ENCODE measurements around the gene LIPC.
A peak's percentile ranks its signal among the peaks of the same experiment; 100 is the strongest.

The LIPC gene

DNA sequence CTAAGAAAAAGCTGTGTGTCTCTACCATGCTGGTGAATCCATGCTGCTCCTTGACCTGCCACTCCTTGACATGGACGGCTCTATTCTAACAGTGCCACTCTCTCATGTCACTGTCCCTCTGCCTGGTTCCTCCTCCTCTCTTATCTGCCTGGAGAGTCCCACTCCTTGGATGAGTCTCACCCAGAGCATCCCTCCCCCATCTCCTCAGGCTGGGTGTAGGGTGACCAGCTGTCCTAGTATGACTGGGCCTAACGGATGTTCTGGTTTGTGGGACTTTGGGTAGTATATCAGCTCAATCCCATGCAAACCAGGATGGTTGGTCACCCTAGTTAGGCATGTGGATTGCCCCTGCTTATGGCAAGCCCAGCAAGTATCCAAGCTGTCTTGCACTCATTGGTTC, 54.3 kb downstream of the LIPC start:
- FAIRE-seq (no peak), DNase-seq (ENCODE audit: insufficient read length, low spot score) (no peak)

DNA sequence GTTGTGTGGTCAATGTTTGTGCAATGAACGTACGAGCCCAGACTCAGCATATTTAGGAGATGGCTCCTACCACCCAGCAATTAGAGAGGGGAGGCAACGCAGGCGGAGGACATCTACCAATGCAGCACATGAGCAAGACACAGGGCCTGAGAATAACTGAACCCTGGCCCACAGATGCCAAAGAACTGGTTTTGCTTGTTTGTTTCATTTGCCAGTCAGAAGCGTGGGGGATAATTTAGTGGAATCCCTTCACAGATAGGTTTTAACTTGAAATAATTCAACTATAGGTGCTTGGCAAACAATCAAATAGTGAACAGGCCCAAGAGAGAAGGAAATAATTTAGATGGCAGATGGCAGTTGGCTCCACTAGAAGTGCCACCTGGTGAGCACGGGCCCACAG, 54.8 kb downstream of the LIPC start:
- TF ChIP-seq, protein P1, sequence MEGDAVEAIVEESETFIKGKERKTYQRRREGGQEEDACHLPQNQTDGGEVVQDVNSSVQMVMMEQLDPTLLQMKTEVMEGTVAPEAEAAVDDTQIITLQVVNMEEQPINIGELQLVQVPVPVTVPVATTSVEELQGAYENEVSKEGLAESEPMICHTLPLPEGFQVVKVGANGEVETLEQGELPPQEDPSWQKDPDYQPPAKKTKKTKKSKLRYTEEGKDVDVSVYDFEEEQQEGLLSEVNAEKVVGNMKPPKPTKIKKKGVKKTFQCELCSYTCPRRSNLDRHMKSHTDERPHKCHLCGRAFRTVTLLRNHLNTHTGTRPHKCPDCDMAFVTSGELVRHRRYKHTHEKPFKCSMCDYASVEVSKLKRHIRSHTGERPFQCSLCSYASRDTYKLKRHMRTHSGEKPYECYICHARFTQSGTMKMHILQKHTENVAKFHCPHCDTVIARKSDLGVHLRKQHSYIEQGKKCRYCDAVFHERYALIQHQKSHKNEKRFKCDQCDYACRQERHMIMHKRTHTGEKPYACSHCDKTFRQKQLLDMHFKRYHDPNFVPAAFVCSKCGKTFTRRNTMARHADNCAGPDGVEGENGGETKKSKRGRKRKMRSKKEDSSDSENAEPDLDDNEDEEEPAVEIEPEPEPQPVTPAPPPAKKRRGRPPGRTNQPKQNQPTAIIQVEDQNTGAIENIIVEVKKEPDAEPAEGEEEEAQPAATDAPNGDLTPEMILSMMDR (IDR thresholded peaks at IDR 0.05; ENCODE audit: insufficient read depth, missing control alignments), result no peak
- no peak for FAIRE-seq
- no peak for DNase-seq (ENCODE audit: insufficient read length, low spot score)

More for the DNA sequence above, 54.3 kb downstream of the LIPC start:
- TF ChIP-seq, protein P1 (IDR thresholded peaks at IDR 0.05; ENCODE audit: insufficient read depth, missing control alignments), result no peak

DNA sequence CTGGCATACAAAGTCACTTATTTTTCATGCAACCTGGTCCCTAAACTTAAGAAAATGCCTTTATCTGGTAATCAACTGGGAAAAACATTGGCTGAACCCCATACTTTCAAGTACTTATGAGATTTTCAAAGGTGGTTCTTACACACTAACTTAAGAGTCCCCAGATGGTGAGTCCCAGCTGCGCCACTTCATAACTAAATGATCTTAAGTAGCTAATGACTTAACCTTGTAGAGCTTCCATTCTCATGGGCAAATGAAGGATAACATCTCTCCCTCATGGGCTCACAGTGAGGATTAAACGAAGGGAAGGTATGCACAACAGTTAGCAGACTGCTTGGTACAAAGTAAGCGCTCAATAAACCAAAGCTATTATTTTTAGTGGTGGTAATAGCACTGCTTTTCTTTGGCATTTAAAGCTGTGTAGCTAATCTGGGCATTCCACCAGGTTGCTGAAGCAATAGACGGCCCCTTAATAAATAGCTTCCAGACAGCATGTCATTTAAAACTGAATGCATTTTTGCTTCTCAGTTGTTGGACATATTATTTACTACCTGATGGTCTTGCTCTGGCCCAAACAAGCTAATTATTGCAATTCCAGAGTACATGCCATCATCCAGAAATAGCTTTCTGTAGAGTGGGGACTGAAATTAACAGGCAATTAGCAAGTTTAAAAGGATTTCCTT, 55.4 kb downstream of the LIPC start:
- FAIRE-seq (peak; percentile 92), DNase-seq (ENCODE audit: insufficient read length, low spot score) (peak; percentile 37)
- TF ChIP-seq, protein P1 (IDR thresholded peaks at IDR 0.05; ENCODE audit: insufficient read depth, missing control alignments), result no peak

DNA sequence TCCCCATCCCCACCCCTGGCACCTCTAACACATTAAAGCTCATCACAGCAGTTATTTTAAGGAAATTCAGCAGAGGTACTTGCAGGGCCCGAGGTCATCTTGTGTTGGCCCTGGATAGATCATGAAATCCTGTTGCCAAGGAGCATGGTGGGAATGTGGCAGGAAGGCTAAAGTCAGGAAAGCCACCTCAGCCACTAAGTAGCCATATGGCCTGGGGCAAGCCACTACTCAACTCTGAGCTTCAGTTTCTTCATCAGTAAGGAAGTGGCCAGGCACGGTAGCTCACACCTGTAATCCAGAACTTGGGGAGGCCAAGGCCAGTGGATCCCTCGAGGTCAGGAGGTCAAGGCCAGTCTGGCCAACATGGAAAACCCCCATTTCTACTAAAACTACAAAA, 55.9 kb downstream of the LIPC start:
- TF ChIP-seq, protein P1 (IDR thresholded peaks at IDR 0.05; ENCODE audit: insufficient read depth, missing control alignments), result no peak
- no peak for FAIRE-seq
- DNase-seq (ENCODE audit: insufficient read length, low spot score), result no peak

DNA sequence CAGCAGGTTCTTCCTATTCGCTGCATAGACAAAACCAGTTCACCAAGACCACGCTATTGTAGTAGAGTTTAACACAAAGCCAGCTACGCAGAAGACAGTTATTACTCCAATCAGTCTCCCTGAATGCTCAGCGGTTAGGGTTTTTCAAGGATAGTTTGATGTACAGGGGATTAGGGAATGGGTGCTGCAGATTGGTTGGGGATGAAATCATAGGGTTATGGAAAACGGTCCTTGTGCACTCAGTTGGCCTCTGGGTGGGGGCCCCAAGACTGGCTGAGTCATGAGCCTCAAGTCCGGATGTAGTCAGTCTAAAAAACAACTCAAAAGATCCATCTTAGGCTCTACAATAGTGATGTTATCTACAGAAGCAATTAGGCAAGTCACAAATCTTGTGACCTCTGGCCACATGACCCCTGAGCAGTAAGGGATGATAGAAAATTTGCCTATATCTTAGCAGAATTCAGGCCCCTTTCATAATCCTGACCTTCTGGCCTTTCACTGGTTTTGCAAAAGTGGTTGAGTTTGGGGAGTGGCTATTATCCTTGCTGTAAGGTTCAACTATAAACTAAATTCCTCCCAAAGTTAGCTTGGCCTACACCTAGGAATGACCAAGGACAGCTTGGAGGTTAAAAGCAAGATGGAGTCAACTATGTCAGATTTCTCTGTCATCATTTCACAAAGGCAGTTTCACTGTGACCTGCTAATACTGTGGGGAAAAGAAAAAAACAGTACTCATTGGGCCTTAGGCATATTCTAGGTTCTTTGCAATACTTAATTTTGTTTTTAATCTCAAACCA, 57.7 kb downstream of the LIPC start:
- DNase-seq (ENCODE audit: insufficient read length, low spot score) (no peak), FAIRE-seq (no peak)
- TF ChIP-seq, protein P1 (IDR thresholded peaks at IDR 0.05; ENCODE audit: insufficient read depth, missing control alignments), result no peak

DNA sequence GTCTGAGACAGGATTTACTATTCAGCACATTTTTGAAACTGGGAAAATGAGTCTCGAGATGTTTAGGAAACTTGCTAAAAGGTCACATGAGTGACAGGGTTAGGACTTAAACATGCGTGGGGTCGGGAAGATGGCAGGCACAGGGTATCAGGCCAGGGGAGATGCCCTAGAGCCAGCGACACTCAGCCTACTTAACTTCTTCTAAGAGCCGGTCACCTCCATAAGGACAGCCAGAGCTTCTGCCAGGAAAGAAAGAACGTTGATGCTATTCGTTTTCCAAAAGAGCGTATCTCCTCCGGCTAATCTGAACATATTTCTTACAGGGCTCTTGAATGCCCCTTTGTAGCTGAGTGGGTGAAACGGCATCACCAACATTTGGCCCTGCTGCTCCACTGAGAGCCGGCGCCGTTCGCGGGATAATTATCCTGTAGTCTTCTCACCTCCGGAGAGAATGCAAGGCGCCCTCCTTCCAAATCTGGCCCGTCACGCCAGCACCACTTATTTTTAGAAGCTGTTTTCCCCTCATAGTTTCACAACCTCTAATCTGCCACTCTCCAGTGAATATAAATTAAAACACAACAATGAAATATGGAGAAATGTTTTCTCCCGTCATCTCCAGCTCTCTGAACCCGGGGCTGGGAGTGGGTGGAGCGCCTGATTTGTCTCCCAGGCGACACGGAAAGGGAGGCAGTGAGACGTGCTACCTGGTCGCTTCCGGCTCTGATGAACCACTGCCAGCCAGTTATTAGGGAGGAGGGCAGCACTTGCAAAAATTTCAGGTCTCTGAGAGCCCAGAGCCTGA, 58.5 kb downstream of the LIPC start:
- FAIRE-seq, result no peak
- TF ChIP-seq, protein P1 (IDR thresholded peaks at IDR 0.05; ENCODE audit: insufficient read depth, missing control alignments), result no peak
- DNase-seq (ENCODE audit: insufficient read length, low spot score), result no peak

All from D721Med (cell line).